HG03442 (cell line): ENCODE results near the gene GPR37L1.
"Not testable (repeated sequence)": the region's sequence is repeated elsewhere in the genome, so short reads cannot be mapped to it uniquely, and the experiment has no call there.

Experiments used
- ATAC-seq: cut with Tn5 transposase; IDR thresholded peaks from one replicate; pipeline ENCODE4 v1.9.1; 2021; ENCODE audit warnings: mild to moderate bottlenecking, moderate library complexity; ENCODE audit not compliant: unreplicated experiment

Gene GPR37L1

GRCh38 chr1:202167054-202167453 lies 44.3 kb downstream of the GPR37L1 start:
- not testable (repeated sequence) for ATAC-seq

DNA sequence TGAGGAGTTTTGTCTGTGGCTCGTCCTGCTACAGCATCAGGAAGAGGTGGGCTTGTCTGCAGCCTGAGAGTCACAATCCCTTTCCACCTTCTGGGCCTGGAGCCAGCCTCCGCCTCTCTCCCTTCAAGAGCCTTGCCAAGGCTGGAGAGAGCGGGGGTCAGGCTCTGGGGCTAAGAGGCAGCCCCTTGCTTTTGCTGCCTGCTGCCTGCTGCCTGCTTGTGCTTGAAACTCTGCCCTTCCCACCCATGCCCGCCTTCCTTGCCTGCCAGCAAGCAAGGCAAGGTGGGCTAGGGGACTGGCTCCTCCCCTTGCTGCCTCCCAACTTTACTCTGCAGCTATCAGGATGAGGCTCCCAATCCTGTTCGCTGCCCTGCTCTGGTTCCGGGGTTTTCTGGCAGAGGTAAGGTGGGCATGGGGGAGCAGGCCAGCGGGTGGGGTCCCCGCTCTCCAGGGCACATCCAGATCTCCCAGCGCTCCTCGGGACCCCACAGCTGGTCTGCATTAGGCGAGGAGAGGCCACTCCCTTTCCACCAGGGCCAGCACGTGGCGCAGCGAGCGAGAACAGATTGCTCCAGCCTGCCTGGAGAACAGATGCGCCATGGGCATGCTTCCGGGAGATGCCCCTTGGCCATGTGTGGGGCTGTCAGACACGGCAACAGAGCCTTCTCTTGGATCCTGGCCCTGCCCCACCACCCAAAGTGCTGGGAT lies 45.1 kb downstream of the GPR37L1 start:
- no peak for ATAC-seq

DNA sequence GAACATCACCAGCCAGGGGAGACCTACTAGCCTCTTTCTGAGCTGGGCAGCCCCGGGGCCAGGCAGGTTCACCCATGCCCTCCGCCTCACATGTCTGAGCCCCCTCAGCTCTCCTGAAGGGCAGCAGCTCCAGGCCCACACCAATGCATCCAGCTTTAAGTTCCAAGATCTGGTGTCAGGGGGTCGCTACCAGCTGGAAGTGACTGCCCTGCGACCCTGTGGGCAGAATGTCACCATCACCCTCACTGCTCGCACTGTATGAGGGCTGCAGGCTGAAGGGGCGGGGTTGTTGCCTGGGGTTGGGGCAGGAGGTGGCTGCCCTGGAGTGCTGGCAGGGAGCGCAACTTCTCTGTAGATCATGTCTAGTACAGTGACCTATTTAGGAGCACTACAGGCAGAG lies 46.1 kb downstream of the GPR37L1 start:
- no peak for ATAC-seq

GRCh38 chr1:202170726-202171125 lies 48.0 kb downstream of the GPR37L1 start:
- no peak for ATAC-seq

DNA sequence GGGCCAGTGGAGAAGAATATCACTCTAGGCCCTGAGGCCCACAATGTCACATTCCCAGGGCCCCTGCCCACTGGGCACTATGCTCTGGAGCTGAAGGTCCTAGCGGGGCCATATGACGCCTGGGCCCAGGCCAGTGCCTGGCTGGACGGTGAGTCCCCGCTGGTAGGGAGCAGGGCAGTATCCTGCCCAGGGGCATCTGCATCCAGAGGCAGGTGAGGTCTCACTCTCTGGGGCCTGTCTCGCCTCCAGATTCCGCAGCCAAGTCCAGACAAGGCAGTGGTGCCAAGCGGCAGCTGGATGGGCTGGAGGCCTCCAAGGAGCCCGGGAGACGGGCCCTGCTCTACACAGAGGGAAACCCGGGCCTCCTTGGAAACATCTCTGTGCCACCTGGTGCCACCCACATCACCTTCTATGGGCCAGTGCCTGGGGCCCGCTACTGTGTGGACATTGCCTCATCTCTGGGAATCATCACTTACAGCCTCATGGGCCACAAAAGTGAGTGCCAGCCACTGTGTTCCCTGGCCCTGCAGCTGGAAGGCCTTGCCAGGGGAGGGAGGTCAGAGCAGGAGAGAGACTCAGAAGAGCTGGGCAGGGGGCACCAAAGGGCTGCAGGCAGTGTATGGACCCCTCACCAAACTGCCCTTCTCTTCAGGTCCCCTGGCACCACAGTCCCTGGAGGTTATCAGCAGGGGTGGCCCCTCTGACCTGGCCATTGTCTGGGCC lies 48.7 kb downstream of the GPR37L1 start:
- no peak for ATAC-seq

GRCh38 chr1:202172015-202172355 lies 49.3 kb downstream of the GPR37L1 start:
- no peak for ATAC-seq

GRCh38 chr1:202173993-202174392 lies 51.3 kb downstream of the GPR37L1 start:
- no peak for ATAC-seq

- ATAC-seq, result no peak
Measured at GRCh38 chr1:202176949-202177927, 54.5 kb downstream of the GPR37L1 start.

- ATAC-seq, result no peak
Measured at GRCh38 chr1:202179828-202180750, 57.4 kb downstream of the GPR37L1 start.

DNA sequence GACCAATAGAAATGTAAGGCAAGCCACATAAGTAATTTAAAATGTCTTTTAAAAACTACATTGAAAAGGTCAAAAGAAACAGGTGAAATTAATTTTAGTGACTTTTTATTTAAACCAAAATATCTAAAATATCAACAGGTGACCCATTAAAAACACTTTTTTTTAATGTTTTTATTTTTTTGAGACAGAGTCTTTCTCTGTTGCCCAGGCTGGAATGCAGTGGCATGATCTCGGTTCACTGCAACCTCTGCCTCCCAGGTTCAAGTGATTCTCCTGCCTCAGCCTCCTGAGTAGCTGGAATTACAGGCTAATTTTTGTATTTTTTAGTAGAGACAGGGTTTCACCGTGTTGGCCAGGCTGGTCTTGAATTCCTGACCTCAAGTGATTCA lies 58.0 kb downstream of the GPR37L1 start:
- ATAC-seq, result not testable (repeated sequence)

GRCh38 chr1:202181586-202181985 lies 58.9 kb downstream of the GPR37L1 start:
- ATAC-seq, result no peak

DNA sequence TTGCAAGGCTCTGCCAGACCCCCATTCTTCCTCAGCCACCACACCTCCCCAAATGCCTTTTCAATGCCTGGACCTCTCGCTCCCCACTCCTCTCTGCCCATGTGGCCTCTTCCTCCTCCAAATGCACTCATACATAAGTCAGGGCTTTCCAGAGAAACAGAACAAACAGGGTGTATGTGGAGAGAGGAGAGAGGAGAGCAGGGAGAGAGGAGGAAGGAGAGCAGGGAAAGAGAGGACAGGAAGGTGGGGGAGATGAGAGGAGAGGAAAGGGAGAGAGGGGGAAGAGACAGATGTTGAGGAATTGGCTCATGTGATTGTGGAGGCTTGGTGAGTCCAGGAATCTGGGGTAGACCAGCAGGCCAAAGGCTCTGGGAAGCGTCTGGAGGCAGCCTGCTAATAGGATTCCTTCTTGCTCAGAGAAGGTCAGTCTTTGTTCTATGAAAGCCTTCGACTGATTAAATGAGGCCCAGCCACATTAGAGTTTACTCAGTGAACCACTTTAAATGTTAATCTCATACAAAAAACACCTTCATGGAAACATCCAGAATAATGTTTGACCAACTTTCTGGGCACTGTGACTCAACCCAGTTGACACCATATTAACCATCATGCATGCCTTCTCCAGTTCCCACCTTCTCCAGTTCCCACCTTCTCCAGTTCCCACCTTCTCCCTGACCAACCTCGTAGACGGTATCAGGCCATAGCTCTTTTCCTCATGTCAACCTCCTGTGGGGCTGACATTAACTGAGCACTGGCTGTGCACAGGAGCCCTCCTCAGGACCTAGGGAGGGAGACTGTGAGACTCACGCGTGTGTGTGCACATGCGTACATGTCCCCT lies 59.5 kb downstream of the GPR37L1 start:
- no peak for ATAC-seq
